ENCODE data around the gene RFX7.

Gene RFX7

GRCh38 chr15:56250626-56251025 lies 6.9 kb upstream of the RFX7 start:
- H3K36me3 ChIP-seq (ENCODE audit: control insufficient read depth in 2 of 2, insufficient read depth in 1 of 2, low read length in 2 of 2): no peaks in the 10 kb centered on the region
- H3K4me1 ChIP-seq (ENCODE audit: control insufficient read depth, insufficient read depth, low read length): peaks cover 5% of the 10 kb centered on the region; the same call in 1 of the 2 replicates
- no peak overlapping the region for H3K27ac ChIP-seq (ENCODE audit: extremely low read depth, low read depth, low read length)
- no peaks in the 10 kb centered on the region for H3K9me3 ChIP-seq (ENCODE audit: control insufficient read depth, insufficient read depth, low read depth, low read length)
- TF ChIP-seq ZFP69B (tag by site-specific recombination; IDR thresholded peaks at IDR 0.05): no peak
- peak; percentile 55; the same call in 1 of the 2 replicates for TF ChIP-seq ZNF10 (tag by site-specific recombination; IDR thresholded peaks at IDR 0.05)
- no peak overlapping the region for H3K4me3 ChIP-seq (ENCODE audit: low read depth, low read length)
- ChIA-PET POLR2A (no interaction called here), CTCF (interaction anchor here (0.6 to 6.2 kb wide), 2 partner anchors 178 to 349 kb away, joined by 4 to 83 read pairs; no protein-coding TSS in a partner anchor)

GRCh38 chr15:56249092-56249491 lies 5.4 kb upstream of the RFX7 start:
- H3K9me3 ChIP-seq (ENCODE audit: control insufficient read depth, insufficient read depth, low read depth, low read length): no peaks in the 10 kb centered on the region
- POLR2A ChIA-PET: no interaction called here

More at GRCh38 chr15:56249092-56249491, 5.4 kb upstream of the RFX7 start:
- Histone ChIP-seq H3K27ac (ENCODE audit: extremely low read depth, low read depth, low read length) (no peak overlapping the region), H3K4me1 (ENCODE audit: control insufficient read depth, insufficient read depth, low read length) (peaks cover 11% of the 10 kb centered on the region; the same call in 1 of the 2 replicates), H3K4me3 (ENCODE audit: low read depth, low read length) (no peak overlapping the region), H3K36me3 (ENCODE audit: control insufficient read depth in 2 of 2, insufficient read depth in 1 of 2, low read length in 2 of 2) (no peaks in the 10 kb centered on the region)
- TF ChIP-seq ZNF292 (tag by site-specific recombination; IDR thresholded peaks at IDR 0.05; ENCODE audit: borderline replicate concordance, low read depth) (no peak), ZNF366 (tag by site-specific recombination; conservative IDR thresholded peaks at IDR 0.05) (0 out of 2 replicates have a peak, but pooled peaks have one; percentile 14), ZXDB (tag by site-specific recombination; IDR thresholded peaks at IDR 0.05) (no peak), ZNF654 (tag by site-specific recombination; IDR thresholded peaks at IDR 0.05; ENCODE audit: low read depth) (peak; percentile 38), ZNF2 (tag by site-specific recombination; IDR thresholded peaks at IDR 0.05) (no peak), SALL2 (tag by site-specific recombination; IDR thresholded peaks at IDR 0.05; ENCODE audit: borderline replicate concordance) (no peak), ZNF174 (tag by site-specific recombination; IDR thresholded peaks at IDR 0.05) (no peak), ZBTB17 (tag by site-specific recombination; IDR thresholded peaks at IDR 0.05) (no peak), ZNF19 (tag by site-specific recombination; IDR thresholded peaks at IDR 0.05; ENCODE audit: low read depth) (no peak), ZNF843 (tag by site-specific recombination; IDR thresholded peaks at IDR 0.05) (no peak), ZFP37 (tag by site-specific recombination; IDR thresholded peaks at IDR 0.05) (no peak), KLF7 (tag by site-specific recombination; IDR thresholded peaks at IDR 0.05; ENCODE audit: borderline replicate concordance) (no peak)
- TF ChIP-seq, protein P1, sequence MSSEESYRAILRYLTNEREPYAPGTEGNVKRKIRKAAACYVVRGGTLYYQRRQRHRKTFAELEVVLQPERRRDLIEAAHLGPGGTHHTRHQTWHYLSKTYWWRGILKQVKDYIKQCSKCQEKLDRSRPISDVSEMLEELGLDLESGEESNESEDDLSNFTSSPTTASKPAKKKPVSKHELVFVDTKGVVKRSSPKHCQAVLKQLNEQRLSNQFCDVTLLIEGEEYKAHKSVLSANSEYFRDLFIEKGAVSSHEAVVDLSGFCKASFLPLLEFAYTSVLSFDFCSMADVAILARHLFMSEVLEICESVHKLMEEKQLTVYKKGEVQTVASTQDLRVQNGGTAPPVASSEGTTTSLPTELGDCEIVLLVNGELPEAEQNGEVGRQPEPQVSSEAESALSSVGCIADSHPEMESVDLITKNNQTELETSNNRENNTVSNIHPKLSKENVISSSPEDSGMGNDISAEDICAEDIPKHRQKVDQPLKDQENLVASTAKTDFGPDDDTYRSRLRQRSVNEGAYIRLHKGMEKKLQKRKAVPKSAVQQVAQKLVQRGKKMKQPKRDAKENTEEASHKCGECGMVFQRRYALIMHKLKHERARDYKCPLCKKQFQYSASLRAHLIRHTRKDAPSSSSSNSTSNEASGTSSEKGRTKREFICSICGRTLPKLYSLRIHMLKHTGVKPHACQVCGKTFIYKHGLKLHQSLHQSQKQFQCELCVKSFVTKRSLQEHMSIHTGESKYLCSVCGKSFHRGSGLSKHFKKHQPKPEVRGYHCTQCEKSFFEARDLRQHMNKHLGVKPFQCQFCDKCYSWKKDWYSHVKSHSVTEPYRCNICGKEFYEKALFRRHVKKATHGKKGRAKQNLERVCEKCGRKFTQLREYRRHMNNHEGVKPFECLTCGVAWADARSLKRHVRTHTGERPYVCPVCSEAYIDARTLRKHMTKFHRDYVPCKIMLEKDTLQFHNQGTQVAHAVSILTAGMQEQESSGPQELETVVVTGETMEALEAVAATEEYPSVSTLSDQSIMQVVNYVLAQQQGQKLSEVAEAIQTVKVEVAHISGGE (tag by site-specific recombination; conservative IDR thresholded peaks at IDR 0.05; ENCODE audit: low read depth): no peak
- TF ChIP-seq, protein P2, sequence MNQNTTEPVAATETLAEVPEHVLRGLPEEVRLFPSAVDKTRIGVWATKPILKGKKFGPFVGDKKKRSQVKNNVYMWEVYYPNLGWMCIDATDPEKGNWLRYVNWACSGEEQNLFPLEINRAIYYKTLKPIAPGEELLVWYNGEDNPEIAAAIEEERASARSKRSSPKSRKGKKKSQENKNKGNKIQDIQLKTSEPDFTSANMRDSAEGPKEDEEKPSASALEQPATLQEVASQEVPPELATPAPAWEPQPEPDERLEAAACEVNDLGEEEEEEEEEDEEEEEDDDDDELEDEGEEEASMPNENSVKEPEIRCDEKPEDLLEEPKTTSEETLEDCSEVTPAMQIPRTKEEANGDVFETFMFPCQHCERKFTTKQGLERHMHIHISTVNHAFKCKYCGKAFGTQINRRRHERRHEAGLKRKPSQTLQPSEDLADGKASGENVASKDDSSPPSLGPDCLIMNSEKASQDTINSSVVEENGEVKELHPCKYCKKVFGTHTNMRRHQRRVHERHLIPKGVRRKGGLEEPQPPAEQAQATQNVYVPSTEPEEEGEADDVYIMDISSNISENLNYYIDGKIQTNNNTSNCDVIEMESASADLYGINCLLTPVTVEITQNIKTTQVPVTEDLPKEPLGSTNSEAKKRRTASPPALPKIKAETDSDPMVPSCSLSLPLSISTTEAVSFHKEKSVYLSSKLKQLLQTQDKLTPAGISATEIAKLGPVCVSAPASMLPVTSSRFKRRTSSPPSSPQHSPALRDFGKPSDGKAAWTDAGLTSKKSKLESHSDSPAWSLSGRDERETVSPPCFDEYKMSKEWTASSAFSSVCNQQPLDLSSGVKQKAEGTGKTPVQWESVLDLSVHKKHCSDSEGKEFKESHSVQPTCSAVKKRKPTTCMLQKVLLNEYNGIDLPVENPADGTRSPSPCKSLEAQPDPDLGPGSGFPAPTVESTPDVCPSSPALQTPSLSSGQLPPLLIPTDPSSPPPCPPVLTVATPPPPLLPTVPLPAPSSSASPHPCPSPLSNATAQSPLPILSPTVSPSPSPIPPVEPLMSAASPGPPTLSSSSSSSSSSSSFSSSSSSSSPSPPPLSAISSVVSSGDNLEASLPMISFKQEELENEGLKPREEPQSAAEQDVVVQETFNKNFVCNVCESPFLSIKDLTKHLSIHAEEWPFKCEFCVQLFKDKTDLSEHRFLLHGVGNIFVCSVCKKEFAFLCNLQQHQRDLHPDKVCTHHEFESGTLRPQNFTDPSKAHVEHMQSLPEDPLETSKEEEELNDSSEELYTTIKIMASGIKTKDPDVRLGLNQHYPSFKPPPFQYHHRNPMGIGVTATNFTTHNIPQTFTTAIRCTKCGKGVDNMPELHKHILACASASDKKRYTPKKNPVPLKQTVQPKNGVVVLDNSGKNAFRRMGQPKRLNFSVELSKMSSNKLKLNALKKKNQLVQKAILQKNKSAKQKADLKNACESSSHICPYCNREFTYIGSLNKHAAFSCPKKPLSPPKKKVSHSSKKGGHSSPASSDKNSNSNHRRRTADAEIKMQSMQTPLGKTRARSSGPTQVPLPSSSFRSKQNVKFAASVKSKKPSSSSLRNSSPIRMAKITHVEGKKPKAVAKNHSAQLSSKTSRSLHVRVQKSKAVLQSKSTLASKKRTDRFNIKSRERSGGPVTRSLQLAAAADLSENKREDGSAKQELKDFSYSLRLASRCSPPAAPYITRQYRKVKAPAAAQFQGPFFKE (tag by site-specific recombination; IDR thresholded peaks at IDR 0.05; ENCODE audit: borderline replicate concordance): no peak
- CTCF ChIA-PET: interaction anchor here (0.6 to 6.2 kb wide), 19 partner anchors 9 to 268 kb away, joined by 3 to 83 read pairs (median 3); no protein-coding TSS in a partner anchor

All from HEK293 (cell line).